ENCODE data around the gene CACNA1D.

DNA sequence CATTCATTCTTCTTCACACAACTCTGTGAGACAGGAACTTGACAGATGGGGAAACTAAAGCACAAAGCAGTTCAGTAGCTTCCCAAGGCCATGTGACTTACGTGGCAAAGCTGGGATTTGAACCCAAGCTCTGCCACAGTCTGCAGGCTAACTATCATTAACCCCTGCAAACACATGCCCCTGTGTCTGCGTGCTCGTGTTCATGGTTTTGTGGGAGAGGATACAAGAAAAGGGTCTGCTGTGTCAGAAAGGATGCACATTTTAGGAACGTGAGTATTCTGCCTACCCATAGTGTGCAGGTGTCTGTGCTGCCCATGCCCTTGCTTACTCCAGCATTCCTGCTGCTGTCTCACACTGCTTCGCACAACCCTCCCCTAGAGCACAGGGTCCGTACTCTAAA lies 214.8 kb downstream of the CACNA1D start:
- TF ChIP-seq, protein P1, sequence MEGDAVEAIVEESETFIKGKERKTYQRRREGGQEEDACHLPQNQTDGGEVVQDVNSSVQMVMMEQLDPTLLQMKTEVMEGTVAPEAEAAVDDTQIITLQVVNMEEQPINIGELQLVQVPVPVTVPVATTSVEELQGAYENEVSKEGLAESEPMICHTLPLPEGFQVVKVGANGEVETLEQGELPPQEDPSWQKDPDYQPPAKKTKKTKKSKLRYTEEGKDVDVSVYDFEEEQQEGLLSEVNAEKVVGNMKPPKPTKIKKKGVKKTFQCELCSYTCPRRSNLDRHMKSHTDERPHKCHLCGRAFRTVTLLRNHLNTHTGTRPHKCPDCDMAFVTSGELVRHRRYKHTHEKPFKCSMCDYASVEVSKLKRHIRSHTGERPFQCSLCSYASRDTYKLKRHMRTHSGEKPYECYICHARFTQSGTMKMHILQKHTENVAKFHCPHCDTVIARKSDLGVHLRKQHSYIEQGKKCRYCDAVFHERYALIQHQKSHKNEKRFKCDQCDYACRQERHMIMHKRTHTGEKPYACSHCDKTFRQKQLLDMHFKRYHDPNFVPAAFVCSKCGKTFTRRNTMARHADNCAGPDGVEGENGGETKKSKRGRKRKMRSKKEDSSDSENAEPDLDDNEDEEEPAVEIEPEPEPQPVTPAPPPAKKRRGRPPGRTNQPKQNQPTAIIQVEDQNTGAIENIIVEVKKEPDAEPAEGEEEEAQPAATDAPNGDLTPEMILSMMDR (IDR thresholded peaks at IDR 0.05): no peak
- TF ChIP-seq EP300 (IDR thresholded peaks at IDR 0.05) (no peak), POLR2A (IDR thresholded peaks at IDR 0.05) (no peak)
